ENCODE results near the gene ARMC2.

- TF ChIP-seq CTCF (conservative IDR thresholded peaks at IDR 0.05; ENCODE audit: low read depth in 2 of 2) (no peak), REST (IDR thresholded peaks at IDR 0.05; ENCODE audit: unreplicated experiment) (no peak), ETS1 (IDR thresholded peaks at IDR 0.05) (no peak), EZH2 (IDR thresholded peaks at IDR 0.05; ENCODE audit: low read depth, unreplicated experiment) (no peak), NANOG (IDR thresholded peaks at IDR 0.05; ENCODE audit: borderline replicate concordance) (no peak), EZH2phosphoT487 (IDR thresholded peaks at IDR 0.05; ENCODE audit: unreplicated experiment) (no peak), POLR2AphosphoS5 (IDR thresholded peaks at IDR 0.05; ENCODE audit: low read depth) (no peak), JUNB (IDR thresholded peaks at IDR 0.05; ENCODE audit: unreplicated experiment) (no peak), ZNF331 (CRISPR knock-in tag; IDR thresholded peaks at IDR 0.05; ENCODE audit: low read depth) (no peak), ZNF462 (CRISPR knock-in tag; IDR thresholded peaks at IDR 0.05) (no peak), CREB1 (CRISPR knock-in tag; IDR thresholded peaks at IDR 0.05; ENCODE audit: low read depth) (no peak), ZNF114 (CRISPR knock-in tag; IDR thresholded peaks at IDR 0.05) (no peak)
Measured at GRCh38 chr6:108995296-108995695, 147.1 kb downstream of the ARMC2 start.

Measured in GM23338 (cell line).